ENCODE data around the gene LETMD1.

The LETMD1 gene

DNA sequence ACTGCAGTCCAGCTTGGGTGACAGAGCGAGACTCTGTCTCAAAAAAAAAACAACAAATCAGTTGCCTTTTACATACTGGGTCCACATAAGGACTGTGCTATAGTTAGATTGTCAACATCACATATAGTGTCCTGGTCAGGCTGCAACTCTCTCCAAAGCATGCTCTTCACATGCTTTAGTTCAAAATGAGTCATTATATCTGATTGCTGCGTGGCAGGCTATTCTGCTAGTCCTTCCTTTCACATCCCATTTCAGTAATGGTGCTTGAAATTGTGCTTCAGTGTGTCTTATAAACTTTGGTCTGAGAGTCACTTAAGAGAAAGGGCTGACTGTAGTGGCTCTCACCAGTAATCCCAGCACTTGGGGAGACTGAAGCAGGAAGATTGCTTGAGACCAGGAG lies 6.9 kb downstream of the LETMD1 start:
- TF ChIP-seq TRIM28 (IDR thresholded peaks at IDR 0.05; ENCODE audit: borderline replicate concordance, low read length) (no peak), ZNF16 (tag by site-specific recombination; IDR thresholded peaks at IDR 0.05; ENCODE audit: low read depth) (no peak), ZNF544 (tag by site-specific recombination; IDR thresholded peaks at IDR 0.05) (no peak), ZNF140 (tag by site-specific recombination; IDR thresholded peaks at IDR 0.05) (no peak), ZNF248 (tag by site-specific recombination; IDR thresholded peaks at IDR 0.05) (no peak), SP7 (tag by site-specific recombination; IDR thresholded peaks at IDR 0.05) (no peak), ZNF776 (tag by site-specific recombination; IDR thresholded peaks at IDR 0.05; ENCODE audit: borderline replicate concordance) (no peak), ZNF114 (tag by site-specific recombination; IDR thresholded peaks at IDR 0.05) (no peak), ZNF121 (tag by site-specific recombination; IDR thresholded peaks at IDR 0.05) (no peak), ZNF548 (tag by site-specific recombination; IDR thresholded peaks at IDR 0.05) (no peak), ZFP69B (tag by site-specific recombination; IDR thresholded peaks at IDR 0.05) (no peak)
- TF ChIP-seq, protein P1, sequence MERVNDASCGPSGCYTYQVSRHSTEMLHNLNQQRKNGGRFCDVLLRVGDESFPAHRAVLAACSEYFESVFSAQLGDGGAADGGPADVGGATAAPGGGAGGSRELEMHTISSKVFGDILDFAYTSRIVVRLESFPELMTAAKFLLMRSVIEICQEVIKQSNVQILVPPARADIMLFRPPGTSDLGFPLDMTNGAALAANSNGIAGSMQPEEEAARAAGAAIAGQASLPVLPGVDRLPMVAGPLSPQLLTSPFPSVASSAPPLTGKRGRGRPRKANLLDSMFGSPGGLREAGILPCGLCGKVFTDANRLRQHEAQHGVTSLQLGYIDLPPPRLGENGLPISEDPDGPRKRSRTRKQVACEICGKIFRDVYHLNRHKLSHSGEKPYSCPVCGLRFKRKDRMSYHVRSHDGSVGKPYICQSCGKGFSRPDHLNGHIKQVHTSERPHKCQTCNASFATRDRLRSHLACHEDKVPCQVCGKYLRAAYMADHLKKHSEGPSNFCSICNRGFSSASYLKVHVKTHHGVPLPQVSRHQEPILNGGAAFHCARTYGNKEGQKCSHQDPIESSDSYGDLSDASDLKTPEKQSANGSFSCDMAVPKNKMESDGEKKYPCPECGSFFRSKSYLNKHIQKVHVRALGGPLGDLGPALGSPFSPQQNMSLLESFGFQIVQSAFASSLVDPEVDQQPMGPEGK (tag by site-specific recombination; IDR thresholded peaks at IDR 0.05) = no peak
- TF ChIP-seq, protein P2, sequence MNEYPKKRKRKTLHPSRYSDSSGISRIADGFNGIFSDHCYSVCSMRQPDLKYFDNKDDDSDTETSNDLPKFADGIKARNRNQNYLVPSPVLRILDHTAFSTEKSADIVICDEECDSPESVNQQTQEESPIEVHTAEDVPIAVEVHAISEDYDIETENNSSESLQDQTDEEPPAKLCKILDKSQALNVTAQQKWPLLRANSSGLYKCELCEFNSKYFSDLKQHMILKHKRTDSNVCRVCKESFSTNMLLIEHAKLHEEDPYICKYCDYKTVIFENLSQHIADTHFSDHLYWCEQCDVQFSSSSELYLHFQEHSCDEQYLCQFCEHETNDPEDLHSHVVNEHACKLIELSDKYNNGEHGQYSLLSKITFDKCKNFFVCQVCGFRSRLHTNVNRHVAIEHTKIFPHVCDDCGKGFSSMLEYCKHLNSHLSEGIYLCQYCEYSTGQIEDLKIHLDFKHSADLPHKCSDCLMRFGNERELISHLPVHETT (tag by site-specific recombination; IDR thresholded peaks at IDR 0.05) = no peak
- H3K9me3 ChIP-seq (ENCODE audit: control insufficient read depth, insufficient read depth, low read depth, low read length) = no peaks in the 10 kb centered on the region
- H3K36me3 ChIP-seq (ENCODE audit: control insufficient read depth in 2 of 2, insufficient read depth in 1 of 2, low read length in 2 of 2) = peaks cover 48 to 77% of the 10 kb centered on the region in 2 experiments
- CTCF ChIA-PET = no interaction called here
- no peaks in the 10 kb centered on the region for H3K4me1 ChIP-seq (ENCODE audit: control insufficient read depth, insufficient read depth, low read length)
- POLR2A ChIA-PET = no interaction called here
- no peak overlapping the region for H3K27ac ChIP-seq (ENCODE audit: extremely low read depth, low read depth, low read length)
- H3K4me3 ChIP-seq (ENCODE audit: low read depth, low read length) = no peak overlapping the region

DNA sequence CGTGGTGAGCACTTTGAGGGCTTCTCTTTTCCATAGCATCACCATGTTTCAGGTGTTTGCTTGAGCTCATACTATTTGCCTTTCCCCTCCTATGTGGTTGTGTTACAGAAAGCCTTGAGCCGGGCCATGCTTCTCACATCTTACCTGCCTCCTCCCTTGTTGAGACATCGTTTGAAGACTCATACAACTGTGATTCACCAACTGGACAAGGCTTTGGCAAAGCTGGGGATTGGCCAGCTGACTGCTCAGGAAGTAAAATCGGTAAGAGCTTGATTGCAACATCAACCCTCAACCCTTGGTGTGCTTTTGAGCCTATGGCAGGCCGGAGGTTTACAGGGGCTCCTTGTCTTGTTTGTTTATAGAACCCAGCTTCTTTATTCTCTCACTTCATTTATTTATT lies 8.1 kb downstream of the LETMD1 start:
- POLR2A ChIA-PET = no interaction called here
- no peaks in the 10 kb centered on the region for H3K4me1 ChIP-seq (ENCODE audit: control insufficient read depth, insufficient read depth, low read length)
- peaks cover 44 to 86% of the 10 kb centered on the region in 2 experiments for H3K36me3 ChIP-seq (ENCODE audit: control insufficient read depth in 2 of 2, insufficient read depth in 1 of 2, low read length in 2 of 2)
- H3K4me3 ChIP-seq (ENCODE audit: low read depth, low read length) = no peak overlapping the region
- CTCF ChIA-PET = interaction anchor here (0.6 kb wide), 1 partner anchor 70 kb away, joined by 3 read pairs; no protein-coding TSS in a partner anchor
- TF ChIP-seq ZNF626 (tag by site-specific recombination; IDR thresholded peaks at IDR 0.05) = no peak
- TF ChIP-seq ZNF76 (tag by site-specific recombination; IDR thresholded peaks at IDR 0.05; ENCODE audit: borderline replicate concordance, low read depth) = no peak
- TF ChIP-seq SETDB1 (IDR thresholded peaks at IDR 0.05; ENCODE audit: insufficient read length, low read length) = no peak
- TF ChIP-seq ZNF394 (tag by site-specific recombination; IDR thresholded peaks at IDR 0.05; ENCODE audit: borderline replicate concordance) = no peak
- TF ChIP-seq ZNF350 (tag by site-specific recombination; IDR thresholded peaks at IDR 0.05) = no peak
- no peak for TF ChIP-seq ZBTB17 (tag by site-specific recombination; IDR thresholded peaks at IDR 0.05)
- no peak for TF ChIP-seq ZNF175 (tag by site-specific recombination; IDR thresholded peaks at IDR 0.05)
- TF ChIP-seq ZFP69B (tag by site-specific recombination; IDR thresholded peaks at IDR 0.05) = no peak
- TF ChIP-seq OVOL3 (tag by site-specific recombination; IDR thresholded peaks at IDR 0.05) = no peak
- TF ChIP-seq ZNF623 (tag by site-specific recombination; IDR thresholded peaks at IDR 0.05) = no peak
- no peak for TF ChIP-seq ZBTB7A (tag by site-specific recombination; IDR thresholded peaks at IDR 0.05; ENCODE audit: low read depth)
- TF ChIP-seq ZFP41 (tag by site-specific recombination; IDR thresholded peaks at IDR 0.05; ENCODE audit: borderline replicate concordance) = no peak
- no peak for TF ChIP-seq SP3 (tag by site-specific recombination; IDR thresholded peaks at IDR 0.05)
- H3K27ac ChIP-seq (ENCODE audit: extremely low read depth, low read depth, low read length) = no peak overlapping the region
- no peaks in the 10 kb centered on the region for H3K9me3 ChIP-seq (ENCODE audit: control insufficient read depth, insufficient read depth, low read depth, low read length)

Data from HEK293 (cell line).